GM12865 (cell line): ENCODE measurements around the gene SYNDIG1.

Source experiments
- DNase-seq: peaks from one replicate; pipeline ENCODE4 v3.0.0; 2010; ENCODE audit warnings: low read depth
- H3K4me3 ChIP-seq: 2 replicates; pipeline ENCODE4 v1.5.1; 2011; ENCODE audit warnings: mild to moderate bottlenecking, low read depth, low read length, control low read depth
- CTCF ChIP-seq: IDR thresholded peaks from 2 replicates; pipeline ENCODE4 v1.5.1; 2011; ENCODE audit warnings: low read length, control low read depth, low read depth, inconsistent platforms; ENCODE audit not compliant: insufficient read depth; ENCODE audit errors: missing control alignments

The SYNDIG1 gene

DNA sequence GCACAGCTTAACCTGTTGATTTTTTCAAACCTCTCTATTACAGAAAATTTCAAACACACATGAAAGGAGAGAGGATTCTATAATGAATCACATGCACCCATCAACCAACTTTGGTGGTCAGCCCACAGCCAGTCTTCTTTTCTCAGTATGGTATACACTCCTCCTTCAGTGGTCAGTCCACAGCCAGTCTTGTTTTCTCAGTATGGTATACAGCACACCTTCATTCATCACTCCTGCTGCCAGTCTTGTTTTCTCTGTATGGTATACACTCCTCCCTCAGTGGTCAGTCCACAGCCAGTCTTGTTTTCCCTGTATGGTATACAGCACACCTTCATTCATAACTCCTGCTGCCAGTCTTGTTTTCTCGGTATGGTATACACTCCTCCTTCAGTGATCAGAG, 67.8 kb downstream of the SYNDIG1 start:
- H3K4me3 ChIP-seq, result no peak overlapping the region
- no peak for DNase-seq
- no peak for TF ChIP-seq CTCF

- no peak for TF ChIP-seq CTCF
- no peak overlapping the region for H3K4me3 ChIP-seq
- DNase-seq, result no peak
Observed at GRCh38 chr20:24542721-24543120, 73.3 kb downstream of the SYNDIG1 start.

- TF ChIP-seq CTCF, result no peak
- no peak overlapping the region for H3K4me3 ChIP-seq
- no peak for DNase-seq
Observed at GRCh38 chr20:24543168-24543567, 73.7 kb downstream of the SYNDIG1 start.

DNA sequence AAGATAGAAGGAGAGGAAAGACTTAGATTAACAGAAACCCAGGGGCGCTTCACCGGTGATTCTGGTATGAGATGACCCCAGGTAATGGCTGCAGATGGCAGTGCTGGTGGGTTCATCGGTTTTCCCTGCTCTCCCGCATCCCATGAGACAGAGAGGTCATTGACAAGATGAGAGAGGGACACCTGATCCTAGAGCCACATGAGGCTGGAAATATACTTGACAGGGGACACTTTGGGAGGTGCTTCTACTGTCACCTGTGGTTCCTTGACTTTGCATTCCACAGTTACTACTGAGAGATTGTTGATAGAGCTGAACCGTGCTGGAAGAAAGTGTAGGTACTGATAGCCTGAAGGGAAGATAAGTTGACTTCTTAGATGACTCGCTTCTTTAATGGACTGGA, 74.3 kb downstream of the SYNDIG1 start:
- TF ChIP-seq CTCF, result no peak

DNA sequence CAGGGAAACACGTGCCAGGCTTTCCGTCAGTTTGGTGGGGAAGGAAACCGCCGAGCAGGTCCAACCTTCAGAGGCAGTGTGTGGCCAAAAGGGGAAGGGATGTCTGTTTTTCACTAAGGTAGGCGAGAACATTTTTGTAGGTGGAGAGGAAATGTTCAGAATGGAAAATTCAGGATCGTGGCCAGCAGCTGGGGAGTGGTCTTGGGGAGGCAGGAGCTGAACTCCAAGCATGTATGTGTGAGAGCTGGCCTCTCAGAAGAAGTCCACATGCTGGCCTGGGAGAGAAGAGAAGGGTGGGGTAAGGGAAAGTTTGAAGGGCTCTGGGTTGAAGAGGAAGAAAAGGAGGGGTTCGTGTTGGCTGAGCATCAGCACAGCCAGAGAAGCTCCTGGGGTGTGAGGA, 74.9 kb downstream of the SYNDIG1 start:
- H3K4me3 ChIP-seq, result no peak overlapping the region
- no peak for DNase-seq
- TF ChIP-seq CTCF, result no peak

More for the DNA sequence above, 74.3 kb downstream of the SYNDIG1 start:
- H3K4me3 ChIP-seq, result no peak overlapping the region
- no peak for DNase-seq

GRCh38 chr20:24545168-24545567, 75.7 kb downstream of the SYNDIG1 start:
- no peak overlapping the region for H3K4me3 ChIP-seq
- no peak for TF ChIP-seq CTCF
- no peak for DNase-seq

DNA sequence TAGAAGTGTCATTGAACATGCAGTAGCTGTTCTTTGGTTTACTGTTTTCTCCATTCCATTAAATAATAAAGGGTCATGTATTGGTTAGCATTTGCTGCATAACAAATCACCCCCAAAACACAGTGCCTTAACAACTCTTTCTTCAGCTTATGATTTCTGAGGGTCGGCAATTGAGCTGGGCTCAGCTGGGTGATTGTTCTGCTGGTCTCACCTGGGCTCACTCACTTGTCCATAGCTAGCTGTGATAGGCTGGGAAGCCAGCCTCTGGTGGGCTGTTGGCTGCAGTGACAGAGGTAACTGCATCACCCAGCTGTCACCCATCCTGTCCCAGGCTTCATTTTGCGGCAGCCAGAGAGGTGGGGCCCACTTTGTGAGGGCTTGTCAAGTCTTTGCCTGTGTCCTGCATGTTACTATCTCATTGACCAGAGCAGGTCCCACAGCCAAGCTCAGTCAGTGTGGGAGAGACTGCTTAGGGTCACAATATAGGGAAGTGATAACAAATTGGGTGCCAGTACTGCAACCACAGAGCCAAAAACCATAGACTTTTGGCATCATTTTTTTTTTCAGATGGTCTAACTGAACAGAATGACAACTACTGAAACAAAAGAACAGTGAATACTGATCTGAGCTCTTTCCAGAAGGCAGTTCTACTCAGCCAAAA, 76.9 kb downstream of the SYNDIG1 start:
- no peak for TF ChIP-seq CTCF
- H3K4me3 ChIP-seq, result no peak overlapping the region
- DNase-seq, result no peak
